GM12891 (cell line): ENCODE measurements around the gene ZFYVE9.

Source experiments
- POLR2A ChIP-seq: IDR thresholded peaks from 2 replicates; pipeline ENCODE4 v1.6.1; 2011; ENCODE audit warnings: low read depth, low read length, control low read depth
- POLR2AphosphoS5 ChIP-seq: IDR thresholded peaks from 2 replicates; pipeline ENCODE4 v1.6.1; 2011; ENCODE audit warnings: low read depth, low read length, control low read depth
- TAF1 ChIP-seq: IDR thresholded peaks from 2 replicates; pipeline ENCODE4 v1.6.1; 2011; ENCODE audit warnings: low read depth, low read length, control low read depth

GRCh38 chr1:52266507-52266906 lies 124.6 kb downstream of the ZFYVE9 start:
- TF ChIP-seq POLR2A (no peak), TAF1 (no peak), POLR2AphosphoS5 (no peak)
